Stimulated activated CD8-positive, alpha-beta memory T cell treated with anti-CD3 and anti-CD28 coated beads, Interleukin-4, amount 100 ng/mL, for 4 hours (primary cell): ENCODE data around the gene SVOP.

Source experiments
- DNase-seq, 2 donors: peaks; one replicate each; pipeline ENCODE4 v3.0.0-alpha.2; 2020; ENCODE audit warnings: low read depth in 2 of 2, low spot score in 1 of 2

SVOP gene

GRCh38 chr12:108858311-108859074, 162.4 kb downstream of the SVOP start:
- DNase-seq = no peak
